AG09309 (cell line): ENCODE data around the gene CNTNAP2.

ENCODE experiments used
- DNase-seq: peaks from one replicate; pipeline ENCODE4 v3.0.0-alpha.2; 2010; ENCODE audit warnings: low read depth
- H3K4me3 ChIP-seq: 2 replicates; pipeline ENCODE4 v1.5.1; 2011; ENCODE audit warnings: mild to moderate bottlenecking, low read depth, low read length, moderate library complexity; ENCODE audit not compliant: control insufficient read depth
- TF ChIP-seq, protein P1 (sequence below): IDR thresholded peaks from 2 replicates; pipeline ENCODE4 v1.5.1; 2011; ENCODE audit warnings: mild to moderate bottlenecking, low read depth, low read length, inconsistent platforms; ENCODE audit not compliant: insufficient read depth, control insufficient read depth; ENCODE audit errors: missing control alignments

The CNTNAP2 gene

DNA sequence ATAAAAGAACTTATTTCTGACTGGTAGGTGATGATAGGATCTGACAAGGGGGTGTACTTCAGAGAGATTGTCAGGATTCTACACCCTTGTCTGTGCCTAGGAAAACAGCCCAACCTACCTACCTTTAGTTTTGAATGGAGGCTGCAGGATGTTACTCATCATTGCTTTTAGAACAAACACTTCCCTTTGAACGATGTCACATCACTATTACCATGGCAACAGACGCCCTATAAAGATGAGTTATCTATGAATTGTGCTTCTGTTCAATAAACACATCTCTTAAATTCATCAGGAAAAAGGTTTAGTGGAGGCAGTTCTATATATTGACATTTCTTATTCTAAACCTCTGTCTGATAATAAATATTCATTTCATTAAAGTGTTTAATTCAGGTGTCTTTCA is 362.4 kb downstream of the CNTNAP2 start:
- no peak for DNase-seq
- TF ChIP-seq, protein P1, sequence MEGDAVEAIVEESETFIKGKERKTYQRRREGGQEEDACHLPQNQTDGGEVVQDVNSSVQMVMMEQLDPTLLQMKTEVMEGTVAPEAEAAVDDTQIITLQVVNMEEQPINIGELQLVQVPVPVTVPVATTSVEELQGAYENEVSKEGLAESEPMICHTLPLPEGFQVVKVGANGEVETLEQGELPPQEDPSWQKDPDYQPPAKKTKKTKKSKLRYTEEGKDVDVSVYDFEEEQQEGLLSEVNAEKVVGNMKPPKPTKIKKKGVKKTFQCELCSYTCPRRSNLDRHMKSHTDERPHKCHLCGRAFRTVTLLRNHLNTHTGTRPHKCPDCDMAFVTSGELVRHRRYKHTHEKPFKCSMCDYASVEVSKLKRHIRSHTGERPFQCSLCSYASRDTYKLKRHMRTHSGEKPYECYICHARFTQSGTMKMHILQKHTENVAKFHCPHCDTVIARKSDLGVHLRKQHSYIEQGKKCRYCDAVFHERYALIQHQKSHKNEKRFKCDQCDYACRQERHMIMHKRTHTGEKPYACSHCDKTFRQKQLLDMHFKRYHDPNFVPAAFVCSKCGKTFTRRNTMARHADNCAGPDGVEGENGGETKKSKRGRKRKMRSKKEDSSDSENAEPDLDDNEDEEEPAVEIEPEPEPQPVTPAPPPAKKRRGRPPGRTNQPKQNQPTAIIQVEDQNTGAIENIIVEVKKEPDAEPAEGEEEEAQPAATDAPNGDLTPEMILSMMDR, result no peak
- H3K4me3 ChIP-seq, result no peak overlapping the region

DNA sequence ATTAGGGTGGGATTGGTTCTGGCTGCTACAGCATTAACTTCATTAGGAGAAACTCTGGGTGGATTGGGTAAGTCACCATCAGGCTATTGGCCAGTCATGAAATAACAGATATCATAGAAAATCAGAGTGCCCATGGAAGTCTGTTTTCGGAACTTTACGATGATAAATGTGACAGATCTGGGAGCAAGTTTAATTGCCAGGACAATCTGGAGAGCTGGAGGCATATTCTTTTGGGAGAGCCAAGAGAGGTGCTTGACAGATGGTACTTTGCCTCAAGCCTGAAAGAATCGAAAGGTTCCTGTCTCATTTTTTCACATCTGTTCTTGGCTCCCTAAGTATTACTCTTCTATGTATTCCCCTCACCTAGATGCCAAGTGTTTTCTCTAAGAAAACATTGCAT is 369.9 kb downstream of the CNTNAP2 start:
- TF ChIP-seq, protein P1, result no peak
- DNase-seq, result no peak

DNA sequence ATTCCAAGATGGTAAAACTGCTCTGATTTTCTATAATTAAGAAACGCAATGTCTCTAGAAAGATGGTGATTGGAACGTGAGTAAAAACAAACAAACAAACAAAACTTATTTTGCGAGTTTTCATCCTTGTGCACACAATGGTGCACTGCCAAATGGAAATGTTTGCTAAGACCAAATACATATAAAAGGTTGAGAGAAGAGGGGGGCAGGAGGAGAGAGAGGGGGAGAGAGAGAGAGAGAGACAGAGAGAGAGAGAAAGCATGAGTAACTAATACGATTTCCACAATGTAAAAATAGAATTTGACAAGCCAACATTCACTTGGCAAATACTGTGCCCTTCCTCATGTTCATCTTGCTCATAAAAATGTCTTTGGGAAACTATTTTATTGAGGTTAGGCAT is 375.4 kb downstream of the CNTNAP2 start:
- TF ChIP-seq, protein P1, result no peak
- no peak overlapping the region for H3K4me3 ChIP-seq
- DNase-seq, result no peak

More for the DNA sequence above, 369.9 kb downstream of the CNTNAP2 start:
- no peak overlapping the region for H3K4me3 ChIP-seq

DNA sequence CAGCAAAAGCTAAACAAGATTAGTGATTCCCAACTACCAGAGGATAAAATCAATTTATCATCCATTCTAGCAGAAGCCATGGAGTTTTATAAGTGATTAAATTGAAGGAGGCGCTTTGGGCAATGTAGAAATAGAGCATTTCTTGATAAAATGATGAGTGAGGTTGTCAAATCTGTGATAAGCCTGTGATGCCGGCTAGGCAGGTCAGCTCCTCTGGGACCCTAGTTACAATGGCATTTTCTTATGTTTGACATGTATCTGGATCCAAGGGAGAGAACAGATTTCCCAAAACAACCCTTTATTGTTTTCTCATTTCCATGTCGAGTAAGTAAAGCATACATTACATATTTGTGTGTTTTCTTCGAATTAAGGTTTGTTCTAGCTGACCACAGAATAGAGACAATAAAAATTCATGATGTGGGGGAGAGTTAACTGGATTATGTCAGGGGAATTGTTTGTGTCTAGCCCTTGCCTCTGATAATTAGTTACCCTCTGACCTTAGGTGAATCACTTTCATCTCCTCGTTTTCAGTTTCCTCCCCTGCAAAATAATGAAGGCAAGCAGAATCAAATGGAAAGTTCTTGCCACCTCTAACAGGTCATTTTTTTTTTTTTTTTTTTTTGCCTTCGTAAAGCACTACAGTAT is 378.5 kb downstream of the CNTNAP2 start:
- no peak for DNase-seq
- TF ChIP-seq, protein P1, result no peak
- H3K4me3 ChIP-seq, result no peak overlapping the region

DNA sequence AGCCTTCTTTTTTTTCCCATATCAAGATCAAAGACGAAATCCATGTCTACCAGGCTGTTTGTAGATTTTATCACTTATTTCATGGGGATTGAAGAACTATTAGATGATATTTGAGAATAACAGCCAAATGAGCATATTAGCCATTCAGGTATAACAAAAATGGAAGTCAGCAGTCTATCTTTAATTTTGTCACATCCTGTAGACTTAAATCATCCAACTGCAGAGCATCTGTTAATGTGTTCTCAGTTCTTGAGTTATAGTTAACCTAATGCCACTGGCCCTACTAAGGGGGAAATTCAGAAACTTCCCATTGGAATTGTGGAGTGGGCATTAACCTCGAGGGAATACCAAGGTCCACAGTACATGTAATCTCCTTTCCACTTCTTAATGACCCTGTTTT is 380.1 kb downstream of the CNTNAP2 start:
- DNase-seq, result no peak
- no peak overlapping the region for H3K4me3 ChIP-seq
- TF ChIP-seq, protein P1, result no peak

DNA sequence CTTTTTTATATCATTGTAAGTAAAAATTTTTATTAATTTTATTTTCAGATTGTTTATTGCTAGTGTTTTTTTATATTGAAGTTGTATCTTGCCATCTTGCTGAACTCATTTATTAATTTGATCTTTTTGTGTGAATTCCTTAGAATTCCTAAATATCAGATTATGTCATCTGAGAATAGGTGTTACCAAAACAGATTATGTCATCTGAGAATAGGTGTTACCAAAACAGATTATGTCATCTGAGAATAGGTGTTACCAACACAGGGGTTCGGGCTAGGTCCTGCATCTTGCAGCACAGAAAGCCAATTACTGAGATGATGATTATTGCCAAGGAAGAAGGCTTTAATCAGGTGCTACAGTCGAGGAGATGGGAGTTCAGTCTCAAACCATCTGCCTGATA is 383.4 kb downstream of the CNTNAP2 start:
- no peak overlapping the region for H3K4me3 ChIP-seq
- DNase-seq, result no peak
- TF ChIP-seq, protein P1, result no peak
